HS-5 (cell line): ENCODE results near the gene ACADM.
"Not testable (repeated sequence)": the region's sequence is repeated elsewhere in the genome, so short reads cannot be mapped to it uniquely, and the experiment has no call there.

Source experiments
- DNase-seq: peaks from one replicate; pipeline ENCODE4 v3.0.0-alpha.2; 2012; ENCODE audit warnings: low read depth

Gene ACADM

DNA sequence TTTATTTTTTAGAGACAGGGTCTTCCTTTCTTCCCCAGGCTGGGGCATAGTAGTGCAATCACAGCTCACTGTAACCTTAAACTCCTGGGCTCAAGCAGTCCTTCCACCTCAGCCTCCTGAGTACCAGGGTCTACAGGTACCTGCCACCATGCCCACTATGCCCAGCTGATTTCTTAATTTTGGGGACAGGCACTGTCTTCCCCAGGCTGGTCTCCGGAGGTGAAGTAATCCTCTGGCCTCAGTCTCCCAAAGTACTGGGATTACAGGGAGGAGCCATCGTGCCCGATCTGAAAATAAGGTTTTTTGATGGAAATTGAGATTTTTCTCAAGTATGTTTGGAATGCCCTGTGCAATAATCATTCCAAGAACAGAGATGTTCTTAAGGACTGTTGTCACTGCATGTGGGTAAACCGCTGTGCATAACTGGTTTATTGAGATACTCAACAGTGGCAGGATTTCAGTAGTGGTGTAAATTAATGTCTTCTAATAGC is 71.2 kb downstream of the ACADM start:
- no peak for DNase-seq

DNA sequence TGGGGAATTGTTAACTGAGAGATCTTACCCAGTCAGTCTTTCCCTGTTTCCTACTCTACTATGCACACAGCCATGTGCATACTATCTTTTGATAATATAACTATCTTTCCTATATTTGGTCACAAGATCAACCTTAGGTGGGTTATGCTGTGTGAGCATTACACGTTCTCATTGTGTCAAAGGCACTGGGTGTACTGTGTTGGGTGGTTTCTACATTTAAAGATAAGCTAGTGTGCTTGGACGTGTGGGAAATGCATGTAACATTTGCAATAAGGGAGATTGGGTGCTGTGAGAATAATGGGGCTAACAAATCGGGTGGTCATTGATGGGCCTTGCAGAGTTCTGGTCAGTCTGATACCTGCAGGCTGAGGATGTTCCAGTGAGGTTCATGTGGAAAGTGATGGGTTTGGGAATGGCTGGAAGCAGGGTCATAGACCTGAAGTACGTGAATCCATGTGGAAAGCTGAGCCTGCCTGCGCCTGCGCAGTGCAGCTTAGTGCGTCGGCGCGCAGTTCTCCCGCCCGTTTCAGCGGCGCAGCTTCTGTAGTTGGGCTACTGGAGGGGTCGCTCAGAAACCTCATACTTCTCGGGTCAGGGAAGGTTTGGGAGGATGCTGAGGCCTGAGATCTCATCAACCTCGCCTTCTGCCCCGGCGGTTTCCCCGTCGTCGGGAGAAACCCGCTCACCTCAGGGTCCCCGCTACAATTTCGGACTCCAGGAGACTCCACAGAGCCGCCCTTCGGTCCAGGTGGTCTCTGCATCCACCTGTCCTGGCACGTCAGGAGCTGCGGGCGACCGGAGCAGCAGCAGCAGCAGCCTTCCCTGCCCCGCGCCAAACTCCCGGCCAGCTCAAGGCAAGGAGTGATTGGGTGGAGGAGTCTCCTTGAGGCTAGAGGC is 72.1 kb downstream of the ACADM start, which contains the start of gene MSH4:
Gene MSH4 (plus strand): TSS at position 507 of the 897 bp plus-strand sequence. CDS start 104 bp downstream, at position 611.
- DNase-seq = no peak

DNA sequence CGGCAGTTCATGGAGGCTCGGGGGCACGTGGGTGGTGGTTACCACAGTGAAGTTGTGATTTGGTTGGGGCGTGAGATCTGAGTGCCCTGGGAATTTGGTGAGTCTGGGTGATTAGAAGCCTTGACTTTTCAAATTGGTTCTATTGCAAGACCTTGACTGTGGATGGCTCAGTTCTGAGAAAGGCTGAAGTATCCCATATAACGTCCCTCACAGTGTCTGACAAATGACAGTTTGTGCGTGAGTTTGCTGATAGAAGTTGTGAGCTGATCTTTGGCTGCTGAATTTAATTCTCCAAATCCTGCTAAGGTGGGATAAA is 72.7 kb downstream of the ACADM start:
- no peak for DNase-seq

DNA sequence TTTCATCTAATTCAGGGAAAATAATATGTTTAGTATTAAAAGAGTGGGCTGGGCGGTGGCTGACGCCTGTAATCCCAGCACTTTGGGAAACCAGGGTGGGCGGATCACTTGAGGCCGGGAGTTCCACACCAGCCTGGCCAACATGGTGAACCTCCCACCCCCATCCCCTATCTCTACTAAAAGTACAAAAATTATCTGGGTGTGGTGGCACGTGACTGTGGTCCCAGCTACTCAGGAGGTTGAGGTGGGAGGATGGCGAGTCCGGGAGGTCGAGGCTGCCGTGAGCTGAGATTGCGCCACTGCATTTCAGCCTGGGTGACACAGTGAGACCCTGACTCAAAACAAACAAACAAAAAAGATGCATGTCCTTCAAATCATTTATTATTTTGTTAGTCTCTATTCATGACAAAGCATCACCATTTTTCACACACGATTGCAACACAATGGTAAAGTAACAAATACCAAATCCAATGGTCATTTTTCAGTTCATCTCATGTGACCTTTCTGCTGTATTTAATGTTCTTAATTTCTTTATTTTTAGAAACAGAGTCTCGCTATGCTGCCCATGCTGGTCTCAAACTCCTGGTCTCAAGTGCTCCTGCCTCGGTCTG is 73.2 kb downstream of the ACADM start:
- no peak for DNase-seq

DNA sequence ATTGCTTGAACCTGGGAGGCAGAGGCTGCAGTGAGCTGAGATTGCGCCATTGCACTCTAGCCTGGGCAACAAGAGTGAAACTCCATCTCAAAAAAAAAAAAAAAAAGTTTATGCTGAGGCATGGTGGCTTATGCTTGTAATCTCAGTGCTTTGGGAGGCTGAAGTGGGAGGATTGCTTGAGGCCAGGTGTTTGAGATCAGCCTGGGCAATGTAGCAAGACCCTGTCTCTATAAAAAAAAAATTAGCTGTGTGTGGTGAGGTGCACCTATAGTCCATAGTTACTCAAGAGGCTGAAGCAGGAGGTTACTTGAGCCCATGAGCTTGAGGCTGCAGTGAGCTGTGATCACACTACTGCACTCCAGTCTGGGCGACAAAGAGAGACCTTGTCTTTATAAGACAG is 77.0 kb downstream of the ACADM start:
- not testable (repeated sequence) for DNase-seq

DNA sequence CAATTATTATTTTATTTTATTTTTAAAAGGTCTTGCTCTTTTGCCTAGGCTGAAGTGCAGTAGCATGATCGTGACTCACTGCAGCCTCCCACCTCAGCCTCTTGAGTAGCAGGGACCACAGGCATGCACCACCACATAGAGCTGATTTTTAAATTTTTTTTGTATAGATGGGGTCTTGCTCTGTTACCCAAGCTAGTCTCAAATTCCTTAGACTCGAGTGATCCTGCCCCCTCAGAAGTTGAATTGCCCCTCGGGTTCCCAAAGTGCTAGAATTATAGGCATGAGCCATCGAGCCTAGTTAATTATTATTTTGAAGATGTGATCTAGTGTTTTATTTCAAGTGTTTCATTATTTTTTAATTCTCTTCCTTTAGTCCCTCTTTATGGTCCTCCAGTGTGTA is 84.4 kb downstream of the ACADM start:
- no peak for DNase-seq

DNA sequence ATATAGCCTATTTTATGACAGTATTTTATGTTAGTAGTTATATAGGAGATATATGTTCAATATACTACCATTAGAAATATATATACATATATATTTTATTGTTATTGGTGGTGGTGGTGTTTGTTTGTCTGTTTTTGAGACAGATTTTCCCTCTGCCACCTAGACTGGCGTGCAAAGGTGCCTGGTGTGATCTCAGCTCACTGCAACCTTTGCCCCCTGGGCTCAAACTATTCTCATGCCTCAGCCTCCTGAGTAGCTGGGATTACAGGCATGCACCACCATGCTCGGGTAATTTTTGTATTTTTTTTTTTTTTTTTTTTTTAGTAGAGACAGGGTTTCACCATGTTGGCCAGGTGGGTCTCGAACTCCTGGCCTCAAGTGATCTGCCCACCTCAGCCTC is 85.6 kb downstream of the ACADM start:
- DNase-seq = not testable (repeated sequence)

DNA sequence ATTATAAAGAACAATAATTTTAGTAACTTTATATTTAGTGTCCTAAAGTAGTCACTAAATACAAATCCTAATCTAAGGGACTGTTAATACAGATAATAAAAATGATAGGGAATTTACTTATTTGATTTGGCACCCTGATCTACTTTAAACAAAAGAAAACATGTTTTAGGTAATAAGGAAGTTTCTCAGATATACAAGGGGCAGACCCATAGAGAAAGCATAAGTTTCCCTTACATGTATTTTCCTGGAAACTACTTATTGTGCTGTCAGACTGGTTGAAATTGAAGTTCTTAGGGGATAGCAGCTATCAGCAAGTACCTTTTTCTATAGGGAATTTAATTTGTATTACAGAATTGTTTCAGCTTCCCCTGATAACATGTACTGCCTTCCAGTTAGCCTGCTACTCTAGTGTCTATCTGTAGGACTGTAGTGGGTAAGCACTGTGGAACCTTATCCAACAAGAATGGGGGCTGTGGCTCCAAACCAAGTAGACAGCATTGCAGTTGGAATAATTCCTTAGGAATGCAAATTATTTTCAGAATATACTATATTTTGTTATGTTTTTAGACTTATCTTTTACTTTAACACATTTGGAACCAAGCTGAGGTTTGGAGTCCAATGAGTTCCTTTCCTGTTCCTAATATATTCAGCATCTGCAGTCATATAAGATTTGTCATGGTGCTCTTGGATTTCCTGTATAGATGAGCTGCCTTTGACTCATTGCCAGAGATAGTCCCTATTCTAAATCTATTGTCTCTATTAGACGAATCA is 86.9 kb downstream of the ACADM start:
- peak; percentile 69 for DNase-seq

DNA sequence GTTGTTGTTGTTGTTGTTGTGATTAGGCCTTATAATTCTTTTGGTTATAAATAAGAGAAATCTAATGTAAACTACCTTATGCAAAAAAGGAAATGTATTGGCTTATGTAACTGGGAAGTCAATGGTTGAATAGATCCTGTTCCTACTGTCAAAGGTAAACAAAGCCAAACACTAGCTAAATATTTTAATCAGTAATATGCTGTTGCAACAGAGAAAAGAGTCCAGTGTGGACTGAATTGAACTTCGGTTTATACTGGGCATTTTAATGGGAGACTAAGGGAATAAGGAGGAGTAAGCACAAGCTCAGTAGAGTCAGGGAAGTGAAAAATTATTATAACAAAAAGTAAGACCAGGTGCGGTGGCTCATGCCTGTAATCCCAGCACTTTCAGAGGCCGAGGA is 87.6 kb downstream of the ACADM start:
- DNase-seq = no peak
